WTC11 (cell line): Measurements from ENCODE around the gene CPT1C. TPM values are rescaled to one million over a fixed set of nuclear protein-coding genes. Genes with fewer than 3 reads are reported as not detected.
A peak's percentile ranks its signal among the peaks of the same experiment; 100 is the strongest.

Experiments
- ATAC-seq: fragments of 200-7000 bp; cut with Tn5 transposase; 2 replicates; pipeline ENCODE4 v1.10.0; 2021; ENCODE audit warnings: mild to moderate bottlenecking, moderate library complexity
- CTCF ChIA-PET: fragments of 300-600 bp; sonication (Branson Sonifier 250); formaldehyde crosslinking; loops from one replicate; lab custom pipeline; 2021; ENCODE audit warnings: antibody characterized with exemption; lab: Charles Lee
- POLR2A ChIA-PET: fragments of 350-600 bp; sonication (Branson Sonifier 250); formaldehyde crosslinking; loops from one replicate; lab custom pipeline; 2021; ENCODE audit warnings: antibody characterized with exemption; lab: Charles Lee
- DNase-seq: peaks from one replicate; pipeline ENCODE4 v3.0.0; 2021; ENCODE audit warnings: low spot score
- H3K27ac Mint-ChIP-seq: 2 replicates; pipeline ENCODE4 v1.8.0; 2021; ENCODE audit warnings: mixed read lengths
- H3K27me3 Mint-ChIP-seq: 2 replicates; pipeline ENCODE4 v1.8.0; 2021; ENCODE audit warnings: low read depth, mild to moderate bottlenecking, moderate library complexity, mixed read lengths
- H3K36me3 Mint-ChIP-seq: 2 replicates; pipeline ENCODE4 v1.8.0; 2021; ENCODE audit warnings: mixed read lengths
- H3K4me1 Mint-ChIP-seq: 2 replicates; pipeline ENCODE4 v1.8.0; 2022; ENCODE audit warnings: mixed read lengths
- H3K4me3 Mint-ChIP-seq: 2 replicates; pipeline ENCODE4 v1.8.0; 2021; ENCODE audit warnings: mild to moderate bottlenecking, moderate library complexity, mixed read lengths
- H3K9me3 Mint-ChIP-seq: 2 replicates; pipeline ENCODE4 v1.8.0; 2021; ENCODE audit warnings: mixed read lengths
- AFF4 ChIP-seq: sonication (generic); formaldehyde crosslinking; IDR thresholded peaks from 2 replicates; pipeline ENCODE4 v1.8.1; 2023; ENCODE audit warnings: mild to moderate bottlenecking, missing genetic modification reagents, borderline replicate concordance
- AR ChIP-seq: fragments of 250-450 bp; sonication (Bioruptor Pico); IDR thresholded peaks from 2 replicates; pipeline ENCODE4 v1.9.0; 2021; ENCODE audit warnings: mild to moderate bottlenecking
- ARID4B ChIP-seq: sonication (generic); formaldehyde crosslinking; IDR thresholded peaks from 2 replicates; pipeline ENCODE4 v1.8.0; 2023; ENCODE audit warnings: missing genetic modification reagents, mild to moderate bottlenecking, borderline replicate concordance
- ATF2 ChIP-seq: sonication (generic); formaldehyde crosslinking; IDR thresholded peaks from 2 replicates; pipeline ENCODE4 v1.8.1; 2022; ENCODE audit warnings: low read depth, missing genetic modification reagents, borderline replicate concordance
- CBFB ChIP-seq: sonication (generic); formaldehyde crosslinking; IDR thresholded peaks from 2 replicates; pipeline ENCODE4 v1.8.1; 2022; ENCODE audit warnings: mild to moderate bottlenecking, low read depth, missing genetic modification reagents
- CREM ChIP-seq: sonication (generic); formaldehyde crosslinking; IDR thresholded peaks from 2 replicates; pipeline ENCODE4 v1.8.1; 2022; ENCODE audit warnings: mild to moderate bottlenecking, missing genetic modification reagents, moderate library complexity
- ERG ChIP-seq: fragments of 250-450 bp; sonication (Bioruptor Pico); IDR thresholded peaks from 2 replicates; pipeline ENCODE4 v1.8.0; 2021; ENCODE audit warnings: mild to moderate bottlenecking
- IRF1 ChIP-seq: sonication (generic); formaldehyde crosslinking; IDR thresholded peaks from 2 replicates; pipeline ENCODE4 v1.8.0; 2023; ENCODE audit warnings: missing genetic modification reagents
- MYBL2 ChIP-seq: sonication (generic); formaldehyde crosslinking; IDR thresholded peaks from 2 replicates; pipeline ENCODE4 v1.8.1; 2023; ENCODE audit warnings: mild to moderate bottlenecking, moderate library complexity, missing genetic modification reagents
- NR3C1 ChIP-seq: sonication (generic); formaldehyde crosslinking; conservative IDR thresholded peaks from 2 replicates; pipeline ENCODE4 v1.8.1; 2023; ENCODE audit warnings: low read depth, mild to moderate bottlenecking, missing genetic modification reagents
- OVOL2 ChIP-seq: fragments of 250-450 bp; sonication (Bioruptor Pico); IDR thresholded peaks from 2 replicates; pipeline ENCODE4 v1.9.0; 2021; ENCODE audit warnings: mild to moderate bottlenecking, borderline replicate concordance
- PRRX2 ChIP-seq: fragments of 250-450 bp; sonication (Bioruptor Pico); IDR thresholded peaks from 2 replicates; pipeline ENCODE4 v1.8.0; 2021; ENCODE audit warnings: mild to moderate bottlenecking
- TCF7 ChIP-seq: sonication (generic); formaldehyde crosslinking; IDR thresholded peaks from 2 replicates; pipeline ENCODE4 v1.8.0; 2022; ENCODE audit warnings: mild to moderate bottlenecking, low read depth, missing genetic modification reagents, moderate library complexity
- ZNF232 ChIP-seq: sonication (generic); formaldehyde crosslinking; IDR thresholded peaks from 2 replicates; pipeline ENCODE4 v1.8.0; 2022; ENCODE audit warnings: mild to moderate bottlenecking, missing genetic modification reagents
- ZNF317 ChIP-seq: sonication (generic); formaldehyde crosslinking; IDR thresholded peaks from 2 replicates; pipeline ENCODE4 v1.8.1; 2023; ENCODE audit warnings: low read depth, mild to moderate bottlenecking, moderate library complexity, missing genetic modification reagents, borderline replicate concordance
- ZNF423 ChIP-seq: fragments of 250-450 bp; sonication (Bioruptor Pico); IDR thresholded peaks from 2 replicates; pipeline ENCODE4 v2.1.2; 2022; ENCODE audit warnings: mild to moderate bottlenecking, moderate library complexity
- ZNF512 ChIP-seq: sonication (generic); formaldehyde crosslinking; IDR thresholded peaks from 2 replicates; pipeline ENCODE4 v1.8.1; 2022; ENCODE audit warnings: missing genetic modification reagents, borderline replicate concordance
- total RNA-seq: library from RNA; stranded (reverse); gene quantifications from 3 replicates; pipeline ENCODE4 v1.2.3, GENCODE V29; 2021

Gene CPT1C
- total RNA-seq, 1 experiment from 2014 or later, result 74.6 TPM

- ATAC-seq, result no peak
- Mint-ChIP-seq H3K27ac (peak overlapping the region; percentile 32; the same call in 1 of the 2 replicates), H3K36me3 (peaks cover 52% of the 10 kb centered on the region), H3K4me1 (peaks cover 43% of the 10 kb centered on the region), H3K9me3 (no peaks in the 10 kb centered on the region)
- TF ChIP-seq ATF2 (CRISPR knock-in tag) (no peak), ERG (CRISPR knock-in tag) (no peak), MYBL2 (CRISPR knock-in tag) (no peak), NR3C1 (CRISPR knock-in tag) (no peak), AR (CRISPR knock-in tag) (no peak), AFF4 (no peak), TCF7 (CRISPR knock-in tag) (no peak), CBFB (CRISPR knock-in tag) (no peak), ZNF317 (CRISPR knock-in tag) (no peak), IRF1 (no peak), ZNF512 (CRISPR knock-in tag) (no peak), OVOL2 (CRISPR knock-in tag) (no peak), PRRX2 (CRISPR knock-in tag) (no peak), ZNF423 (CRISPR knock-in tag) (no peak), CREM (no peak), ARID4B (CRISPR knock-in tag) (no peak), ZNF232 (CRISPR knock-in tag) (no peak)
- TF ChIP-seq, all 79 proteins: peak for 0
- no peak overlapping the region; the same call in 1 of the 2 replicates for H3K4me3 Mint-ChIP-seq
- no peaks in the 10 kb centered on the region for H3K27me3 Mint-ChIP-seq
- ChIA-PET CTCF (interaction anchor here (1.8 kb wide), 1 partner anchor 80 kb away, joined by 3 read pairs; no protein-coding TSS in a partner anchor), POLR2A (interaction anchor here (0.6 to 5.9 kb wide), 3 partner anchors 10 to 252 kb away, joined by 4 to 38 read pairs (median 5); partner anchors contain the start of gene PRMT1)
- DNase-seq, result no peak
These were observed 4.3 kb upstream of the CPT1C start for GRCh38 chr19:49686503-49687088.
